Motor neuron (in vitro differentiated cells): ENCODE results near the gene RTN4R. TPM values are rescaled to one million over a fixed set of nuclear protein-coding genes. Genes with fewer than 3 reads are reported as not detected.
A peak's percentile ranks its signal among the peaks of the same experiment; 100 is the strongest.

Experiments used
- ATAC-seq, 8 experiments: fragments of 200-7000 bp; cut with Tn5 transposase; replicated peaks in 6 of 8; 2 replicates each; pipeline ENCODE4 v1.8.0; 2021; ENCODE audit warnings: mild to moderate bottlenecking in 8 of 8, moderate library complexity in 8 of 8
- H3K27ac ChIP-seq, 2 donors: fragments of 250-450 bp; sonication (Bioruptor Pico); 2 replicates each; pipeline ENCODE4 v1.9.0; 2021; ENCODE audit warnings: antibody characterized with exemption in 2 of 2, mild to moderate bottlenecking in 2 of 2, moderate library complexity in 1 of 2
- H3K4me1 ChIP-seq, 2 donors: fragments of 250-450 bp; sonication (Bioruptor Pico); replicated peaks in 1 of 2; 2 replicates each; pipeline ENCODE4 v1.6.1; 2021; ENCODE audit warnings: antibody characterized with exemption in 2 of 2, mild to moderate bottlenecking in 2 of 2, moderate library complexity in 1 of 2
- H3K4me3 ChIP-seq, 5 donors: fragments of 250-450 bp; sonication (Bioruptor Pico); 2 replicates each; pipeline ENCODE4 v1.9.0; 2021; ENCODE audit warnings: antibody characterized with exemption in 5 of 5, mild to moderate bottlenecking in 5 of 5, moderate library complexity in 4 of 5
- WGBS, 10 experiments: fragments of 450-650 bp; shearing (Covaris generic); methylation state at CpG; one replicate each; pipeline ENCODE4 v1.0.0; 2022; 5-methylcytosine and 5-hydroxymethylcytosine counted together
- in situ Hi-C, 9 experiments: fragments of 400-800 bp; cut with MboI; loops; one replicate each; pipeline ENCODE4 v1.15.0; 2021; ENCODE audit warnings: low sequenced_read_pairs in 9 of 9, low pct_unique_long_range_greater_than_20kb in 2 of 9; ENCODE audit not compliant: unreplicated experiment in 9 of 9
- total RNA-seq, 8 experiments: library from RNA; unstranded; fragments of 300-600 nt; gene quantifications; 2 replicates each; pipeline versions ENCODE4 v1.2.3 to v1.2.4, GENCODE V29; 2022

Gene RTN4R
- total RNA-seq, 8 experiments from 2014 or later = 1.0 to 17.7 (median 6.3) TPM

DNA sequence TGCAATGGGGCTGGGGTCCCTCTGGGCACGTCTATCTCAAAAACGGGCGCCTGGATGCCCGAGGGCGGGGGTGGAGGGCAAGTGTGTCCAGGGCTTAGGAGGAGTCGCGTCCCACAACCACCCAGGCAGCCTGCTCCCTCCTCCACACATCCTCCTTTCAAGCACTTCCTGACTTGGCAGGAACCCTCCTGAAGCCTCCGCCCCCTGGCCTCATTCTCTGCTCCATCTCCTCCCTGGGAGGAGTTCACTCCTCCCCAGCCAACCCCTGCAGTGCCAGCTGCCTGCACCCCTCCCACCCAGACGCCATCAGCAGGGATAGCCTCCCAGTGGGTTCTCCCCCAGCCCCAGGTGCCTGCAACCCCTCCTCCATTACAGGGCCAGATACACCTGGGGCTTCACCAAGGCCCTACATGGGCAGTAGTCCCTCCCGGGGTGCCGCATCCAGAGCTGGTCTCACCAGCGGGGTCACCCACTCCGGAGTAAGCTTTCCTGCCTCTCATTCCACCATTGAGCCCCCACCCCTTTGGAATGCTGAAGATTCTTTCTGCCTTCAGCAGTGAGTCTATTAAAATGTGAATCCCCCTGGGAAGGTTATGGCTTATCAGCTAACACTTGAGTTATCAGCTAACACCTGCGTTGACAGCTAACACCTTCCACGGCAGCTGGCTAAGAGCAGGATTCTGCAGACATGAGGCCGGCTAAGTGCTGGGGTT is 24.4 kb downstream of the RTN4R start:
- H3K27ac ChIP-seq = peak overlapping the region; percentile 62 to 84
- WGBS, 10 experiments = 27 to 70% (median 60%) methylated on average over 1 to 2 of the region's 16 CpGs; no CpG with 5 or more reads in 7 of the 10 experiments
- in situ Hi-C loops = no loop called here
- peak in 4 of 8 experiments; percentile 1 to 91 (median 83) for ATAC-seq
- H3K4me3 ChIP-seq = no peak overlapping the region
- peaks cover 84 to 90% of the 10 kb centered on the region in 2 donors for H3K4me1 ChIP-seq

DNA sequence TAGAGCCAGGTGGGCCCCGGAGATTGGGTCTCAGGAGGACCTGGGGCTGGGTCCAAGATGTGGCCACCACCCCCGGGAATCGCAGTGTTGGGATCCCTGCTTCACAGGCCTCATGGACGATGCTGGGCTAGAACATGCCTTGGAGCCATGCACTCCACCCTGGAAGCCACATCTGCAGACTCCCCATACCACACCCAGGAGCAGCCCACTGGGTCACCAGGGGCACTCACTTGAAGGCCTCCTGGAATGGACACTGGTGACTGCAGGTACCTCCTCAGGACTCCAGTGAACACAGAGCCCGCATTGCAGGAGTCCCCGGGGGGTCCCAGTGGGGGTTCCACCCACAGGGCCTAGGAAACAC is 25.0 kb downstream of the RTN4R start:
- in situ Hi-C loops = no loop called here
- H3K4me1 ChIP-seq = peaks cover 84 to 90% of the 10 kb centered on the region in 2 donors
- H3K27ac ChIP-seq = peak overlapping the region; percentile 62 to 84
- WGBS, 10 experiments = no CpG with 5 or more reads among the region's 6 CpGs
- peak in 3 of 8 experiments; percentile 54 to 70 (median 61) for ATAC-seq
- H3K4me3 ChIP-seq = no peak overlapping the region

DNA sequence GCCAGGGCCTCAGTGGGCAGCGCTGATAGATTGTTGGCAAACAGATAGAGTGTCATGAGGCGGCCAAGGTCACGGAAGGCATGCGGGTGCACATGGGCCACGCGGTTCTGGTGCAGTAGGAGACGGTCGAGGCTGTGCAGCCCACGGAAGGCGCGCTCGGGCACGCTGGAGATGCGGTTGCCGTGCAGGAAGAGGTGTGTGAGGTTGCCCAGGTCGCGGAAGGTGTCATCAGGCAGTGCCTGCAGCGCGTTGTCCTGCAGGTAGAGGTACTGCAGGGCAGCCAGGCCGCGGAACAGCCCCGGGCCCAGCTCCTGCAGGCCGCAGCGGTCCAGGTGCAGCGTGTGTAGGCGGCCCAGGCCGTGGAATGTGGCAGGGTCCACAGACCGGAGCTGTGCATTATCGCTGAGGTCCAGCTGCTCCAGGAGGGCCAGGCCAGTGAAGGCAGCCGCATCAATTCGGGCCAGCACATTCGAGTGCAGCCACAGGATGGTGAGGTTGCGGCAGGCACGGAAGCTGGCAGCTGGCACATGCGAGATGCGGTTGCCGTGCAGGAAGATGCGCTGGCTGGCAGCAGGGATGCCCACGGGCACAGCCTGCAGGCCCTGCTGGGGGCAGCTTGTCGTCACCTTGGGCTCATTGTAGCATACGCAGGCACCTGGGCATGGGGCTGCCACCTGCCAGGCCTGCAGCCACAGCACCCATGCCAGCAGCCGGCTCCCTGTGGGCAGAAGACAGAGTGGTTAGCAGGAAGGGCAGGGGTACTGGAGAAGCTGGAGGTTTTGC is 25.5 kb downstream of the RTN4R start:
- no peak overlapping the region for H3K4me3 ChIP-seq
- in situ Hi-C loops = no loop called here
- no peak overlapping the region for H3K27ac ChIP-seq
- WGBS, 10 experiments = 94 to 100% (median 99%) methylated on average over 2 to 15 of the region's 42 CpGs; no CpG with 5 or more reads in 5 of the 10 experiments
- peaks cover 84 to 90% of the 10 kb centered on the region in 2 donors for H3K4me1 ChIP-seq
- no peak for ATAC-seq

DNA sequence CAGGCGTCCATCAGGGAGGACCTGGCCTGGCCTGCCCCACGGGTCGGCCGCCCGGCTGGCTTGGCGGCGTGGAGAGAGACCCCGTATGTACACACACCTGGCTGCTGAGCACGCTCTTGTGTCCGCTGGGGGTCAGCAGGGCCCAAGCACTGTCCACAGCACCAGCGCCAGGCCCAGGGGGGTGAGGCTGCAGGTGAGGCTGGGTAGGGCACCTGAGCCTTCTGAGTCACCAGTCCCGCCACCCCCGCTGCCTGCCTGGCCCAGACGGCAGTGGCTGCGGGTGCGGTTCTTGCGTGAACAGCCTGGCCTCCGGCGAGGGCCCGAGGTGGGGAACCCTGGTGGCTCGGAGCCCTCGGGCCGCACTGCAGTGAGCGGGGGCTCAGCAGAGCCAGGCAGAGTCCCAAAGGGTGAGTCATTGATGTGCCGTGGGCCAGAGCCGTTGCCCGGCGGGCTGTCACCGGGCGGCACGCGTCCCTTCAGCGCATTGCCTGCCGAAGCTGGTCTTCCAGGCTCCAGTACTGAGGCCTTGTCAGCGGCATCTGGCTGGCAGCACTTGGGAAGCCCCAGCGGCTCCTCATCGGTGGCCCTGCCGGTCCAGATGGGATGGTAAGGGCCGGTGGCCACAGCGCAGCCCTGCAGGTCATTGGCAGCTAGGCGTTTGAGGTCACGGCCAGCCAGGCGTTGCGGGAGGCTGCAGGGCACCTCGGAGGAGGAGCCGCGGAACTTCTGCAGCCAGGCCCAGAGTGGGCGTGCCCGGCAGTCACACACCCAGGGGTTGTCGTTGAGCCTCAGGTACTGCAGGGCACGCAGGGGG is 26.3 kb downstream of the RTN4R start:
- H3K4me3 ChIP-seq = no peak overlapping the region
- WGBS, 10 experiments = 80 to 100% (median 95%) methylated on average over 1 to 22 of the region's 51 CpGs; no CpG with 5 or more reads in 7 of the 10 experiments
- ATAC-seq = no peak
- in situ Hi-C loops = no loop called here
- H3K27ac ChIP-seq = peak overlapping the region in 1 of 2 donors; percentile 84
- H3K4me1 ChIP-seq = peaks cover 76 to 83% of the 10 kb centered on the region in 2 donors

DNA sequence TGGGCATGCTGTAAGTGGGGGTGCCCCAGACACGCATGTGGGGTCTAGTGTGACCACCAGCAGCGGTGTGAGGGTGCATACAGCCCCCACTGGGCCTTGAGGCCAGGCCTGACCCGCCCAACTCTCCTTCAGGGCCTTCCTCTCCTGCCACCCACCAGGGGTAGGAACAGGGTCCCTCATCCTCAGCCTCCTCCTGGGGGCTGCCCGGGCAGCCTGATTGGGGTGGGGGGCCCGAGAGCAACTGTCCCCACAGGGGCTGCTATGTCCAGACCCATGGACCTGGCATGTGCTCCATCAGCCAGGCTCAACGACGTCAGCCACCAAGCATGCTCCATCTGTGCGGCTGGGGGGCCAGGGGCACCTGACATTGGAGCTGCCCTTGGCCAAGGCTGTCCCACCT is 27.2 kb downstream of the RTN4R start:
- peaks cover 71 to 83% of the 10 kb centered on the region in 2 donors for H3K4me1 ChIP-seq
- ATAC-seq = no peak
- no peak overlapping the region for H3K4me3 ChIP-seq
- H3K27ac ChIP-seq = peak overlapping the region; percentile 81 to 84
- 80 to 83% methylated on average over 1 of the region's 8 CpGs; no CpG with 5 or more reads in 8 of the 10 experiments for whole genome bisulfite sequencing, 10 experiments
- in situ Hi-C loops = no loop called here

DNA sequence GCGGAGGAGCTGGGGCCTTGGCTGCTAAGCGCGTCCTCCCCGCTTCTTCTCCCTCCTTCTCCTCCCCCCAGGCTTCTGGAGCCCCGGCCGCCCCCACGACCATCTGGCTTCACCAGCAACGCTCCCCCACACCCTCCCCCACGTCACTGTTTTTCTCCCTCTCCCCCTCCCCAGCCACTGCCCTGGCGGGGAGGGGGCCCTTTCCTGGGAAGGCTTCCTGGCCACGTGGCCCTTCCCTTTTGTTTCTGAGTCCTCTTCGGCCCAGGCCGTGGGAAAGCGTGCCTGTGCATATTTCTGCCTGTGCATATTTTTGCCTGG is 27.7 kb downstream of the RTN4R start:
- peak in 7 of 8 experiments; percentile 4 to 45 (median 44) for ATAC-seq
- in situ Hi-C loops = no loop called here
- peak overlapping the region; percentile 81 to 88 for H3K27ac ChIP-seq
- no peak overlapping the region for H3K4me3 ChIP-seq
- WGBS, 10 experiments = 0% methylated on average over 2 of the region's 14 CpGs; no CpG with 5 or more reads in 9 of the 10 experiments
- H3K4me1 ChIP-seq = peaks cover 71 to 83% of the 10 kb centered on the region in 2 donors

DNA sequence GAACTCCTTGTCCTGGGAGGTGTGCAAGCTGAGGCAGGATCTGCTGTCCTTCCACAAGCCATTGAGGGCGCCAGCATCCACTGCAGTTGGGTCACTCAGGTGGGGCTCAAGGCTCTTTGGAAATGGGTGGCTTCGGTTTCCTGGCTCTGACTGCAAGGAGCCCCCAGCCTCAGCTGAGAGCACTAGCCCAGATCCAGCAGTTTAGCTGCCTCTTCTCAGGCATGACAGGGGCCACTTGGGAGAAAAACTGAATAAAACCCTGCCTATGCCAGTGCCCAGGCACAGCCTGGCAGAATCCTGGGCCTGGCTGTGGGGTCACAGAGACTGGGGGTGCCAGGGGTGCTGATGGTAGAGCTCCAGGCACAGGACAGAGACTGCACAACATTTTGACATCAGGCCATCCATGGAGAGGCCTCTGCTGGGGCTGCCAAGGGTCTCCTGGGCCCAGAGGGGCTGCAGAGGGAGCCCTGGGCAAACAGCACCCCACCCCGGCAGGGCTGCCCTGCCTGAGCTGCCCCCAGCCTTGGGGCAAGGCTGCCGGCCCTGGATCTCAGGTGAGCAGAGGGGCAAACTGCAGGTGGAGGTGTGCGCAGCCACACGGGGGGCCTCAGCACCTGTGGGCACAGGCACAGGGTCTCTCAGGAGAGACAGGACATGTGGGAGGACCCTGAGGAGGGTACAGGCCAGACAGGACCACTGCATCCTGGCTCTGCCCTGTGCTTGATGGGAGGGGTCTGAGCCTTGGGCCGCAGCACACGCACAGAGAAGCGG is 28.3 kb downstream of the RTN4R start:
- WGBS, 10 experiments = 80 to 90% methylated on average over 1 to 2 of the region's 9 CpGs; no CpG with 5 or more reads in 8 of the 10 experiments
- in situ Hi-C loops = no loop called here
- Histone ChIP-seq H3K4me1 (peaks cover 71 to 83% of the 10 kb centered on the region in 2 donors), H3K27ac (peak overlapping the region; percentile 81 to 88), H3K4me3 (no peak overlapping the region)
- peak in 4 of 8 experiments; percentile 34 to 53 (median 50) for ATAC-seq

DNA sequence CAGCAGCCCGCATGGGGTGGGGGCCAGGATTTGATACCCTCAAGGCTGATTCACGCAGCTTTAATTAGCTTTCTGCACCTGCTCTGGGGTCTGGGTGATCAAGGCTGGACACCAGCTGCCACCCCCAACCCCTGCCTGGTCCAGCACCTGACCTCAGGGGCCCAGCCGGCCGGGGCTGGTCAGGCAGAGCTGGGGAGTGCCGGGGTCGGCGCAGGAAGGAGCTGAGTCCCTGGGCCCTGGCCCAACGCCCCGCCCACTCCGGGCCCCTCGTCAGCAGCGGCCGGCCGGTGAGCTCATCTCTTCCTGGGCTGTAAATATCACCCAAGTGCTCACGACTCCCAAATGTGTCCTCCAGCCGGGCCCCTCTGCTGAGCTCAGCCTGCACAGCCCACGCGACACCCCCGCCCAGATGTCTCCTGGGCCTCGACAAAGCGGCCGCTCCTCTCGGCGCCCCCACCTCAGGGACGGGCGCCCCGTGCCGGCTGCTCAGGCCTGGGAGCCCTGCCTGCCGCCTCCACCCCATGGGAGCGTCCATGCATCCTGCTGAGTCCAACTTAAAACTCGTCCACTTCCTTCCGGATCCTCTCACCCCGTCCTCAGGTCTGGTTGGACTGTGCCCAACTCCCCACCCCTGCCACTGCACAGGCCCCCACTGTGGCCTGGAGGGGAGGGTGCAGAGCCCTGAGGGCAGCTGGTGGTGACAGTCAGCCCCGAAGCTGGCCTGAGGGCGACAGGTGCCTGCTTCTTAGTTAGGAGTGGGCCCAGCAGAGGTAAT is 29.0 kb downstream of the RTN4R start:
- ATAC-seq = peak in 7 of 8 experiments; percentile 11 to 79 (median 76)
- Histone ChIP-seq H3K4me1 (peaks cover 71 to 83% of the 10 kb centered on the region in 2 donors), H3K27ac (peak overlapping the region; percentile 81 to 88), H3K4me3 (no peak overlapping the region)
- in situ Hi-C loops = no loop called here
- WGBS, 10 experiments = 2 to 100% (median 31%) methylated on average over 2 to 9 of the region's 35 CpGs; no CpG with 5 or more reads in 6 of the 10 experiments

DNA sequence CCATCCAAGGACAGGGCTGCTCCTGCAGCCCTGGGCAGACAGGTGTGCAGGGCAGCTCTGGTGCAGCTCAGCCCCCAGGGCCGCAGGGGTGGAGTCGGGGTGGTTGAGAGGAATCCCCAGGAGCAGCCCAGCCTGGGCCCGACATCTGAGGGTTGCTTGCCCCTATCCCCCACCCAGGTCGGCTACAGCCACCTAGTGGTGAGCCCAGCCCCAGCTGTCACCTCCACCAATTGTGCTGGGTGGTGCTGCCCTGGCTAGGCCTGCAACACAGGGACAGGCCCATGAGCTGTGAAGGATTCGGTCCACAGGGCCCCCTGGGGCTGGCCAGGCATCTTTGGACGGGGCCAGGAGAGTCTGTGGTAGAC is 29.6 kb downstream of the RTN4R start:
- H3K27ac ChIP-seq = peak overlapping the region; percentile 81 to 88
- 0 to 20% methylated on average over 1 of the region's 6 CpGs; no CpG with 5 or more reads in 8 of the 10 experiments for WGBS, 10 experiments
- H3K4me3 ChIP-seq = no peak overlapping the region
- in situ Hi-C loops = no loop called here
- peak; percentile 7 to 68 (median 54) for ATAC-seq
- peaks cover 71 to 83% of the 10 kb centered on the region in 2 donors for H3K4me1 ChIP-seq

DNA sequence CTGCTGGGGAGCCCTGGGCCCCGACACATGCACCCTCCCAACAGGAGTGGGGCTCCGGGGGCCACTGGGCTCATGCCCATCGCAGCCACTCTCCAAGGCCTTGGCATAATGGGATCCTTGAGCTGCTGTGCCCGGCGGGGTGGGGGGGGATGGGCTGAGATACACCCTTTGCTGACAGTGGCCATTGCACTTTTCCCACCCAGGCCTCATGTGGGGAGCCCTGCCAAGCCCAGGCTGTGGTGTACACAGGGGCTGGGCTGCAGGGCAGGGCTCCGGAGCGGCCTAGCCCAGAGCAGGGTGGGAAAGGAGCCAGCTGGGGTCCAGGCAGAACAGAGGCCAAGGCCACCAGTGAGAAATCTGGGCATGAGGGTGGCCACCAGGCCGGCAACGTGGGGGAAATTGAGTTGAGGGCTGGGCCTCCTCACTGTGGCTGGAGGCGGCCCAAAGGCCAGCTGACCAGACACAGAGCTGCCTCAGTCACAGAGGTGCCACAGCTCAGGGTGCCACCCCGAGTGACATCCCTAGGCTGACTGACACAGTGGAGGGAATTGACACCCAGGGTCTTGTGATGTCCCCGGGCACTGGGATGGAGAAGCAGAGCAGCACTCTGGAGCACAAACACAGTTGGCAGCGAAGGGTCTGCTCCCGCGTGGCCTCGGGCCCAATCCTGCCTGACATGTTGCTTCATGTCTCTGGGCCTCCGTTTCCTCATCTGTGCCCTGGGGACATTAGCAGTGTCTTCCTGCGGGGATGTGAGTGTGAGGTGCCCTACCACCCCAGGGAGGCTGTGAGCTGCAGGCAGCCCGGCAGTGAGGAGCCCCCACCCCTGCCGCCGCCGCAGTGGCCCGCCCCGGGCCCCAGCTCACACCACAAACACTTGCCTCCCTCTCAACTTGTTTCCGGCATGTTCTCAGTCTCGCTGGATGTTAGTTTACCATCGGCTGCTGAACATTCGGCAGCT is 30.4 kb downstream of the RTN4R start:
- Histone ChIP-seq H3K4me1 (peaks cover 63 to 79% of the 10 kb centered on the region in 2 donors), H3K4me3 (no peak overlapping the region), H3K27ac (peak overlapping the region; percentile 81 to 88)
- in situ Hi-C loops = no loop called here
- 94 to 100% (median 100%) methylated on average over 1 to 6 of the region's 28 CpGs; no CpG with 5 or more reads in 7 of the 10 experiments for WGBS, 10 experiments
- ATAC-seq = no peak
